Measurements from ENCODE around the gene RNASEH1.
A peak's percentile ranks its signal among the peaks of the same experiment; 100 is the strongest.

DNA sequence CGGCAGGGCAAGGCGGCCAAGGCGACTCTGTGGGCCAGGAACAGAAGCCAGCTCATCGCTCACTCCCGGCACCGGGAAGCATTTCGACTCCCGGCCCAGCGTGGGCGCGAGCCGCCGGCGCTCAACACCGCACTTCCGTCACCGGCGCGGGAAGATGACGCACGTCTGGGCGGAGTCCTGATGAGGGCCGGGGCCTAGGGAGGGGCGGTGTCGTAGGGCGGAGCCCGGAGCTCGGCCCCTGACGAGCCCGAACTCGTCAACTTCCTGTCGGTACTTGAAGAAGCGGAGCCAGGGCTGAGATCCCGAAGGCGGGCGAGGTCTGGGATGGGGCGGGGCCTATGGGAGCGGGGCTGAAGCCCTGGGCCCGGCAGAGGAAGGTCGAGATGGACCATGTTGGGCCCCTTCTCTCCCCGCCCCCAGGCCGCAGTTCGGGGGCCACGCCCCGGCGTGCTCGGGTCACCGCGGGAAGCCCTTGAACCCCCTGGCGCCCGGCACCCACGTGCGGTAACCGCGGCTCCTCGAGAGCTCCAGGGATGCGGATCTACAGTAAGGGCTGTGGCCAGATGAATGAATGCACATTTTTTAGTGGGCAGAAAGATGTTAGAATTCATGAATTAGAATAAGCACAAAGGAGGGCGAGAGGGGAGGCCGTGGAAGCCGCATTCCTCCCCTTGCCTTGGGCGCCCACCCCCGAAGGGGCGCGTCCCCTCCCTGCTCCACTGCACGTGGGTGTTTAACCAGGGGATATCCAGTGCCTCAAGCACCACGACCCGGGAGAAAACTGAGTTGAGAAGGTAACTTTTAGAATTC lies at the start of gene RNASEH1:
- peak; percentile 86 to 89; a peak in 2 of 3 replicates for TF ChIP-seq POLR2A (IDR thresholded peaks at IDR 0.05; ENCODE audit: control extremely low read depth in 1 of 2, low read depth in 2 of 2, low read length in 2 of 2)
- no peak for TF ChIP-seq EP300 (IDR thresholded peaks at IDR 0.05; ENCODE audit: borderline replicate concordance in 1 of 2, low read depth in 2 of 2, low read length in 2 of 2)
- TF ChIP-seq TAF1 (IDR thresholded peaks at IDR 0.05; ENCODE audit: low read depth, low read length) = peak; percentile 93
- TF ChIP-seq, protein P1, sequence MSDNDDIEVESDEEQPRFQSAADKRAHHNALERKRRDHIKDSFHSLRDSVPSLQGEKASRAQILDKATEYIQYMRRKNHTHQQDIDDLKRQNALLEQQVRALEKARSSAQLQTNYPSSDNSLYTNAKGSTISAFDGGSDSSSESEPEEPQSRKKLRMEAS (IDR thresholded peaks at IDR 0.05) = peak; percentile 81
- TF ChIP-seq, protein P2, sequence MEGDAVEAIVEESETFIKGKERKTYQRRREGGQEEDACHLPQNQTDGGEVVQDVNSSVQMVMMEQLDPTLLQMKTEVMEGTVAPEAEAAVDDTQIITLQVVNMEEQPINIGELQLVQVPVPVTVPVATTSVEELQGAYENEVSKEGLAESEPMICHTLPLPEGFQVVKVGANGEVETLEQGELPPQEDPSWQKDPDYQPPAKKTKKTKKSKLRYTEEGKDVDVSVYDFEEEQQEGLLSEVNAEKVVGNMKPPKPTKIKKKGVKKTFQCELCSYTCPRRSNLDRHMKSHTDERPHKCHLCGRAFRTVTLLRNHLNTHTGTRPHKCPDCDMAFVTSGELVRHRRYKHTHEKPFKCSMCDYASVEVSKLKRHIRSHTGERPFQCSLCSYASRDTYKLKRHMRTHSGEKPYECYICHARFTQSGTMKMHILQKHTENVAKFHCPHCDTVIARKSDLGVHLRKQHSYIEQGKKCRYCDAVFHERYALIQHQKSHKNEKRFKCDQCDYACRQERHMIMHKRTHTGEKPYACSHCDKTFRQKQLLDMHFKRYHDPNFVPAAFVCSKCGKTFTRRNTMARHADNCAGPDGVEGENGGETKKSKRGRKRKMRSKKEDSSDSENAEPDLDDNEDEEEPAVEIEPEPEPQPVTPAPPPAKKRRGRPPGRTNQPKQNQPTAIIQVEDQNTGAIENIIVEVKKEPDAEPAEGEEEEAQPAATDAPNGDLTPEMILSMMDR (IDR thresholded peaks at IDR 0.05; ENCODE audit: control extremely low read depth in 1 of 3, insufficient read depth in 1 of 3, low read depth in 1 of 3, low read length in 3 of 3) = no peak
- no peak for TF ChIP-seq RNF2 (IDR thresholded peaks at IDR 0.05; ENCODE audit: borderline replicate concordance, low read depth, low read length, missing control alignments, poor library complexity, severe bottlenecking)

Measured in H1 (cell line).